Kidney capillary endothelial cell (primary cell): ENCODE data around the gene NTRK3.

Experiments used
- DNase-seq: peaks from one replicate; pipeline ENCODE4 v3.0.0-alpha.2; 2018; ENCODE audit warnings: low spot score

NTRK3 gene

GRCh38 chr15:87818756-87819155 is 437.8 kb downstream of the NTRK3 start:
- no peak for DNase-seq

- no peak for DNase-seq
These were observed 439.0 kb downstream of the NTRK3 start for GRCh38 chr15:87817553-87817952.

- DNase-seq = peak; percentile 58
These were observed 439.7 kb downstream of the NTRK3 start for GRCh38 chr15:87816811-87817210.

- no peak for DNase-seq
These were observed 440.5 kb downstream of the NTRK3 start for GRCh38 chr15:87816016-87816415.
